GM21367 (cell line): Measurements from ENCODE around the gene HAUS5.

Experiments used
- ATAC-seq: cut with Tn5 transposase; IDR thresholded peaks from one replicate; pipeline ENCODE4 v1.9.1; 2021; ENCODE audit not compliant: unreplicated experiment

HAUS5 gene

GRCh38 chr19:35666251-35666913, 53.8 kb downstream of the HAUS5 start, which contains the start of gene UPK1A:
Gene UPK1A, plus strand, starts transcription at chr19:35666517. Its CDS starts 296 bp downstream, at chr19:35666813.
- no peak for ATAC-seq

DNA sequence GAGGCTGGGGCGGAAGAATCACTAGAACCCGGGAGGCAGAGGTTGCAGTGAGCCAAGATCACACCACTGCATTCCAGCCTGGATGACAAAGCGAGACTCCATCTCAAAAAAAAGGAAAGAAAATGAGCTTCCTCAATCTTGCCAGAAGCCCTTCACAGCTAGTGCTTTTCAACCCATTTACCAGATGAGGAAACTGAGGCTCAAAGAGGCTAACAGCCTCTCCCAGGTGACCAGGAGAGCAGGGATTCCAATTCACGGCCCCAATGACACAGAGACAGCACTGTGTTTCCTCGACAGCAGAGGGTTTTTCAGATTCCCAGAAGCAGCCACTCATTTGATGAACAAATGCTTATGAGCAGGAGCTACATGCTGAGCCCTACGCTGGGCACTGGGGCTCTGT, 57.0 kb downstream of the HAUS5 start:
- ATAC-seq: no peak

GRCh38 chr19:35669974-35670373, 57.4 kb downstream of the HAUS5 start:
- no peak for ATAC-seq

DNA sequence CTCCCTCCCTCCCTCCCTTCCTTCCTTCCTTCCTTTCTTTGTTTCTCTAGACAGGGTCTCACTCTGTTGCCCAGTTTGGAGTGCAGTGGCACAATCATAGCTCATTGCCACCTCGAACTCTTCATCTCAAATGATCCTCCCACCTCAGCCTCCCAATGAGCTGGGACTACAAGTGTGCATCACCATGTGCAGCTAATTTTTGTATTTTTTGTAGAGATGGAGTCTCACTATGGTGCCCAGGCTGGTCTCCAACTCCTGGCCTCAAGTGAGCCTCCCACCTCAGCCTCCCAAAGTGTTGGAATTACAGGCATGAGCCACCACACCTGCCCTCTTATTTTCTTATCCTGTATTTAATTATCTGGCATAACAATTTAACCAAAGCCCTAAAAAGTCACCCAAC, 58.2 kb downstream of the HAUS5 start:
- ATAC-seq: no peak

- no peak for ATAC-seq
Measured at GRCh38 chr19:35671818-35672217, 59.3 kb downstream of the HAUS5 start.

- ATAC-seq: no peak
Measured at GRCh38 chr19:35673121-35673804, 60.7 kb downstream of the HAUS5 start.
